Progenitor cell of endocrine pancreas (in vitro differentiated cells): Measurements from ENCODE around the gene NFATC2. TPM values are rescaled to one million over a fixed set of nuclear protein-coding genes. Genes with fewer than 3 reads are reported as not detected.

Source experiments
- DNase-seq: peaks from one replicate; pipeline ENCODE4 v3.0.0; 2021; ENCODE audit warnings: low spot score; ENCODE audit not compliant: unreplicated experiment
- H3K27ac Mint-ChIP-seq: 2 replicates; pipeline ENCODE4 v1.8.0; 2021; ENCODE audit warnings: mild to moderate bottlenecking, moderate library complexity, mixed read lengths
- H3K27me3 Mint-ChIP-seq: 2 replicates; pipeline ENCODE4 v1.8.0; 2021; ENCODE audit warnings: mixed read lengths
- H3K36me3 Mint-ChIP-seq: 2 replicates; pipeline ENCODE4 v1.8.0; 2022; ENCODE audit warnings: mixed read lengths; ENCODE audit not compliant: insufficient read depth
- H3K4me1 Mint-ChIP-seq: 2 replicates; pipeline ENCODE4 v1.8.0; 2021; ENCODE audit warnings: low read depth, mixed read lengths
- H3K4me3 Mint-ChIP-seq: 2 replicates; pipeline ENCODE4 v1.8.0; 2021; ENCODE audit warnings: low read depth, mild to moderate bottlenecking, moderate library complexity, mixed read lengths
- H3K9me3 Mint-ChIP-seq: 2 replicates; pipeline ENCODE4 v1.8.0; 2021; ENCODE audit warnings: low read depth, mixed read lengths
- total RNA-seq: library from RNA; stranded (reverse); gene quantifications from 2 replicates; pipeline ENCODE4 v1.2.1, GENCODE V29; 2021
- TF ChIP-seq, protein P1 (sequence below): fragments of 200-600 bp; sonication (generic); IDR thresholded peaks from one replicate; pipeline ENCODE4 v1.5.0; 2021; ENCODE audit warnings: antibody characterized with exemption, mild to moderate bottlenecking; ENCODE audit not compliant: unreplicated experiment

NFATC2 gene
- total RNA-seq, 1 donor from 2014 or later, result 11.2 TPM

DNA sequence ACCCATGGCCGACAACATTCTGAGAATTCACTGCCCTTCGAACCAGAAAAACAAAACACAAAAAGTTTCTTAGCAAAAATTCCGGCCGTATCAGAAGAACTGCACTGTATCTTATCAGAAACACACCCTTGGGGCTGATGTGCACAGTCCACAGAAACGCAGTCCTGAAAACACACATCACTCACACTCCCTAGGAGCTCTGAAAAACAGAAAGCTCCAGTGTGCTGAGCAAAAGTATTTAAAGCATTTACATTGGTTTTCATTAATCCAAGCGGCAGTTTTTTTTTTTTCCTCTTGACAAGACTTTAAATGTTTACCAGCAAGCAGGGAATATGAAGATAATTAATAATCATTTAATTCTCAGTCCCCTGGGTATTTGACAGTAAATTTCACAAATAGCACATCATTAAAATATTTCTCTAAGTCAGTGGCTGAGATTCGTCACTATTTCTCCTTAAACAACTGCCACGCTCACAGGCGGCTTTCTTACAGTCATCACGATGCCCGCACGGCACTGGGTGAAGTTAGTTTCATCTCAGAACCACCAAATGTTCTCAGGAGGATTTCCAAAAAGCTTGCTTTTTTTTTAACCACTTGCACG lies 13.3 kb downstream of the NFATC2 start:
- TF ChIP-seq, protein P1, sequence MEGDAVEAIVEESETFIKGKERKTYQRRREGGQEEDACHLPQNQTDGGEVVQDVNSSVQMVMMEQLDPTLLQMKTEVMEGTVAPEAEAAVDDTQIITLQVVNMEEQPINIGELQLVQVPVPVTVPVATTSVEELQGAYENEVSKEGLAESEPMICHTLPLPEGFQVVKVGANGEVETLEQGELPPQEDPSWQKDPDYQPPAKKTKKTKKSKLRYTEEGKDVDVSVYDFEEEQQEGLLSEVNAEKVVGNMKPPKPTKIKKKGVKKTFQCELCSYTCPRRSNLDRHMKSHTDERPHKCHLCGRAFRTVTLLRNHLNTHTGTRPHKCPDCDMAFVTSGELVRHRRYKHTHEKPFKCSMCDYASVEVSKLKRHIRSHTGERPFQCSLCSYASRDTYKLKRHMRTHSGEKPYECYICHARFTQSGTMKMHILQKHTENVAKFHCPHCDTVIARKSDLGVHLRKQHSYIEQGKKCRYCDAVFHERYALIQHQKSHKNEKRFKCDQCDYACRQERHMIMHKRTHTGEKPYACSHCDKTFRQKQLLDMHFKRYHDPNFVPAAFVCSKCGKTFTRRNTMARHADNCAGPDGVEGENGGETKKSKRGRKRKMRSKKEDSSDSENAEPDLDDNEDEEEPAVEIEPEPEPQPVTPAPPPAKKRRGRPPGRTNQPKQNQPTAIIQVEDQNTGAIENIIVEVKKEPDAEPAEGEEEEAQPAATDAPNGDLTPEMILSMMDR, result no peak
- peak overlapping the region; percentile 27 for H3K4me3 Mint-ChIP-seq
- peaks cover 54% of the 10 kb centered on the region for H3K4me1 Mint-ChIP-seq
- H3K27me3 Mint-ChIP-seq, result no peaks in the 10 kb centered on the region
- H3K36me3 Mint-ChIP-seq, result peaks cover 3% of the 10 kb centered on the region
- no peak for DNase-seq
- H3K27ac Mint-ChIP-seq, result peak overlapping the region; percentile 94
- no peaks in the 10 kb centered on the region for H3K9me3 Mint-ChIP-seq

GRCh38 chr20:51528263-51529027 lies 14.1 kb downstream of the NFATC2 start:
- Mint-ChIP-seq H3K4me3 (peak overlapping the region; percentile 27), H3K27me3 (no peaks in the 10 kb centered on the region), H3K27ac (peak overlapping the region; percentile 94), H3K36me3 (peaks cover 4% of the 10 kb centered on the region), H3K9me3 (no peaks in the 10 kb centered on the region), H3K4me1 (peaks cover 50% of the 10 kb centered on the region)
- no peak for DNase-seq
- TF ChIP-seq, protein P1, result no peak

GRCh38 chr20:51526754-51527153 lies 15.8 kb downstream of the NFATC2 start:
- Mint-ChIP-seq H3K4me3 (no peak overlapping the region), H3K9me3 (no peaks in the 10 kb centered on the region), H3K27me3 (no peaks in the 10 kb centered on the region), H3K36me3 (peaks cover 12% of the 10 kb centered on the region), H3K4me1 (peaks cover 44% of the 10 kb centered on the region), H3K27ac (no peak overlapping the region)
- no peak for DNase-seq
- TF ChIP-seq, protein P1, result no peak

DNA sequence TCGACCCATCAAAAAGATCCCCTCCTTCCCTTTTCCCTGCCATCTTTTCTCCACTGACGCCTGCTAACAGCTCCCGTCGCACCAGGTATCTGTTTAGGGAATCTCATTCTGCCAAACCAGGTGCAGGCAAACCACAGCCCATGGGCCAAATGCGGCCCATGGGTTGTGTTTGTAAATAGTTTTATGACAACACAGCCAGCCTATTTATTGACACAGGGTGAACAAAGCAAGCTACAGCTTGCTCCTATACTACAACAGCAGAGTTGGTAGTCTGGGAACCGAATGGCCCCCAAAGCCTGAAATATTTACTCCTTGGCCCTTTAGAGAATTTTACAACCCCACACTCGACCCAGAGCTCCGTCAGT lies 16.4 kb downstream of the NFATC2 start:
- peaks cover 15% of the 10 kb centered on the region for H3K36me3 Mint-ChIP-seq
- H3K4me1 Mint-ChIP-seq, result peaks cover 42% of the 10 kb centered on the region
- no peaks in the 10 kb centered on the region for H3K27me3 Mint-ChIP-seq
- H3K27ac Mint-ChIP-seq, result peak overlapping the region; percentile 70
- H3K9me3 Mint-ChIP-seq, result no peaks in the 10 kb centered on the region
- TF ChIP-seq, protein P1, result no peak
- no peak overlapping the region for H3K4me3 Mint-ChIP-seq
- DNase-seq, result no peak

DNA sequence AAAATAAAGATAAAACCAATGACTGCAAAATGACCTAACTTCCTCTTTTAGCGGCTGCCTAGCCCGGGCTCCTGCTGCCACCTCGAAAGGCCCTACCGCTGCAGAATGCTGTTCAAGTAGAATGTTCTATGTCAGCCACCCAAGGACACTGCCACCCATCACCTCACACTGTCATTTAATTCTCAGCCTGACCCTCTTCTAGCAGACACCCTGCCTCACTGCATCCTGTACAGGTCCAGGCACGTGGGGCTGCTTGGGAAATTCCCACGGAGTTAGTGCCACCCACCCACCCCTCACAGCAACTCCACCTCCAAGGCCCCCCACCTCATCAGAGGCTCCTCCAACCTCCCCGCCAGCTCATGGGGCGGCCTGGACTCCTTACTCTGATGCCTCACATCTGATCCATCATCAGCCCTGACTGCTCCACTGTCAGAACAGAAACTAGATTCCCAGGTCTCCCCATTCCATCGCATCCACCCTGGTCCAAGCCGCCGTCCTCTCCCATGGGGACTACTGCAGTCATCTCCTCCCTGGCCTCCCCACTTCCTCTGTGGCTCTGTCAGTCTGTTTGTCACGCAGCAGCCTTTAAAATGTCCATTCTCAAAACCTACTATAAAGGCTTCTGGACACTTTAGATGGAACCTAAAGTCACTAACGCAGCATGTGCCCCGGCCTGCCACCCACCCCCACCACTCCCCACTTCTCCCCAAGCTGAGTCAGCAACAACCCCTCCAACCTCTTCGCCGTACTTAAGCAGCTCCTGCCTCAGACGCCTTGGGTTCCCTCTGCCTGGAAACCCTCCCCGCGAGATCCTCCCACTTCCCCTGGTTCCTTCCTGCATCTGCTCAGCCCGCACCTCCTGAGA lies 17.0 kb downstream of the NFATC2 start:
- TF ChIP-seq, protein P1, result no peak
- Mint-ChIP-seq H3K9me3 (no peaks in the 10 kb centered on the region), H3K4me3 (no peak overlapping the region), H3K27ac (peak overlapping the region; percentile 70), H3K27me3 (no peaks in the 10 kb centered on the region), H3K36me3 (peaks cover 15% of the 10 kb centered on the region), H3K4me1 (peaks cover 41% of the 10 kb centered on the region)
- DNase-seq, result no peak
